K562 (cell line): ENCODE measurements around the gene CRADD. TPM values are rescaled to one million over a fixed set of nuclear protein-coding genes. Genes with fewer than 3 reads are reported as not detected.

Experiments
- ATF4 ChIP-seq: fragments of 450-650 bp; formaldehyde crosslinking; IDR thresholded peaks from 2 replicates; pipeline ENCODE4 v1.4.0; 2022; ENCODE audit warnings: mild to moderate bottlenecking, moderate library complexity
- CBX1 ChIP-seq: sonication (generic); IDR thresholded peaks from 2 replicates; pipeline ENCODE4 v1.6.1; 2016; ENCODE audit warnings: antibody characterized with exemption, low read depth, mild to moderate bottlenecking
- E2F3 ChIP-seq: fragments of 250-450 bp; sonication (Bioruptor Pico); IDR thresholded peaks from 2 replicates; pipeline ENCODE4 v1.4.0; 2020; ENCODE audit warnings: mild to moderate bottlenecking
- ELK1 ChIP-seq: sonication (generic); formaldehyde crosslinking; IDR thresholded peaks from 2 replicates; pipeline ENCODE4 v1.8.1; 2022; ENCODE audit warnings: missing genetic modification reagents
- FOSL1 ChIP-seq: fragments of 200-800 bp; sonication (Bioruptor generic); conservative IDR thresholded peaks from 2 replicates; pipeline ENCODE4 v1.6.1; 2016; ENCODE audit warnings: missing genetic modification characterization, missing compliant biosample characterization
- FOXK1 ChIP-seq: sonication (generic); formaldehyde crosslinking; IDR thresholded peaks from 2 replicates; pipeline ENCODE4 v1.8.0; 2022; ENCODE audit warnings: missing genetic modification reagents, mild to moderate bottlenecking, borderline replicate concordance
- HOXB6 ChIP-seq: fragments of 250-450 bp; sonication (Bioruptor Pico); IDR thresholded peaks from 2 replicates; pipeline ENCODE4 v1.5.1; 2022; ENCODE audit warnings: mild to moderate bottlenecking, borderline replicate concordance
- MEF2D ChIP-seq: conservative IDR thresholded peaks from 2 replicates; pipeline ENCODE4 v1.6.1; 2016; ENCODE audit warnings: low read depth, missing genetic modification characterization, missing compliant biosample characterization
- MLLT1 ChIP-seq, 2 experiments: fragments of 450-650 bp; IDR thresholded peaks; 2 replicates each; pipeline ENCODE4 v1.6.1; 2016
- NR2C1 ChIP-seq, 2 experiments: fragments of 450-650 bp; IDR thresholded peaks; 2 replicates each; pipeline ENCODE4 v1.6.1; 2017; ENCODE audit warnings: mild to moderate bottlenecking in 2 of 2, antibody characterized with exemption in 1 of 2, inconsistent platforms in 1 of 2, missing compliant biosample characterization in 1 of 2, missing genetic modification characterization in 1 of 2
- PHB ChIP-seq: fragments of 250-450 bp; sonication (Bioruptor Pico); IDR thresholded peaks from 2 replicates; pipeline ENCODE4 v1.5.0; 2021
- RAD21 ChIP-seq, 2 experiments: fragments of 250-450 bp in 1 of 2; fragments of 450-650 bp in 1 of 2; sonication (Bioruptor Pico) in 1 of 2; formaldehyde crosslinking in 1 of 2; IDR thresholded peaks in 1 of 2; conservative IDR thresholded peaks in 1 of 2; 2 replicates each; pipeline versions ENCODE4 v1.4.0 to v1.8.0; 2020 to 2022; ENCODE audit warnings: mild to moderate bottlenecking in 2 of 2, moderate library complexity in 1 of 2
- SIN3A ChIP-seq, 2 experiments: fragments of 150-350 bp in 1 of 2; IDR thresholded peaks; 2 replicates each; pipeline ENCODE4 v1.6.1; 2011 to 2016; ENCODE audit warnings: borderline replicate concordance in 2 of 2, low read depth in 2 of 2, low read length in 2 of 2, mild to moderate bottlenecking in 2 of 2, moderate library complexity in 2 of 2; ENCODE audit not compliant: control insufficient read depth in 1 of 2
- TAL1 ChIP-seq: fragments of 450-650 bp; IDR thresholded peaks from 2 replicates; pipeline ENCODE4 v1.6.1; 2016; ENCODE audit warnings: mild to moderate bottlenecking
- TCF7L2 ChIP-seq: fragments of 150-350 bp; IDR thresholded peaks from 2 replicates; pipeline ENCODE4 v1.6.1; 2016; ENCODE audit warnings: low read depth, mild to moderate bottlenecking, low read length, moderate library complexity
- TSC22D4 ChIP-seq: fragments of 450-650 bp; IDR thresholded peaks from 2 replicates; pipeline ENCODE4 v1.6.1; 2016; ENCODE audit warnings: missing genetic modification characterization, missing biosample characterization, control low read depth
- XRCC3 ChIP-seq: fragments of 450-650 bp; IDR thresholded peaks from 2 replicates; pipeline ENCODE4 v1.6.1; 2017; ENCODE audit warnings: mild to moderate bottlenecking, moderate library complexity
- ZC3H8 ChIP-seq: fragments of 450-650 bp; IDR thresholded peaks from 2 replicates; pipeline ENCODE4 v1.6.1; 2017
- ZNF212 ChIP-seq: fragments of 450-650 bp; formaldehyde crosslinking; IDR thresholded peaks from 2 replicates; pipeline ENCODE4 v1.4.0; 2020; ENCODE audit warnings: mild to moderate bottlenecking
- polyA plus RNA-seq, 8 experiments: library from polyadenylated mRNA; depleted of rRNA in 4 of 8; stranded (reverse) in 5 of 8; unstranded in 3 of 8; fragments of >200 nt; fragmentation: Nextera tagmentation in 2 of 8; fragmentation: Illumina TruSeq in 1 of 8; extraction: Ambion mirVana in 2 of 8; extraction: Trizol in 1 of 8; gene quantifications; 2 replicates each; pipeline versions ENCODE4 v1.2.1 to v1.2.3, GENCODE V29; 2011 to 2014; ENCODE audit warnings: inconsistent platforms in 1 of 8, missing spikeins in 1 of 8
- total RNA-seq, 7 experiments: library from RNA; depleted of rRNA in 6 of 7; stranded (reverse); fragments of >200 nt in 6 of 7; fragmentation: Illumina TruSeq in 2 of 7; extraction: Trizol in 2 of 7; gene quantifications; 2 replicates each; pipeline versions ENCODE4 v1.2.1 to v1.2.3, GENCODE V29; 2011 to 2021; ENCODE audit warnings: low replicate concordance in 1 of 7
- TF ChIP-seq, protein P1 (sequence below): fragments of 250-450 bp; sonication (Bioruptor Pico); IDR thresholded peaks from 2 replicates; pipeline ENCODE4 v1.4.0; 2020; ENCODE audit warnings: mild to moderate bottlenecking, moderate library complexity

The CRADD gene
- total and polyA plus RNA-seq, 9 of the 15 experiments (the other 6 are each of a cell fraction or from before 2014, with no cell fraction given) = 20.5 to 41.1 (median 25.9) TPM

DNA sequence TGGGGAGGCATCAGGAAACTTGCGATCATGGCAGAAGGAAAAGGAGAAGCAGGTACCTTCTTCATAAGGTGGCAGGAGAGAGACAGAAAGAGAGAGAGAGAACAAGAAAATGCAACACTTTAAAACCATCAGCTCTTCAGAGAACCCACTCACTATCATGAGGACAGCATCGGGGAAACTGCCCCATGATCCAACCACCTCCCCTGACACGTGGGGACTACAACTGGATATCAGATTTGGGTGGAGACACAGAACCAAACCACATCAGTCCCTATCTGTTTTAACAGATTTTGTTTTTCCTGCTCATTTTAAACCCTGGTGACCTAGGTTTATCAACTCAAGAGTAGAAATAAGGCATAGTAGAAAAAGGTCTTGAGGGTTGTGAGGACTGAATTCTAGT lies 261.1 kb downstream of the CRADD start (continued):
- TF ChIP-seq TSC22D4 (no peak), FOSL1 (tag) (peak; percentile 68), PHB (CRISPR knock-in tag) (no peak), SIN3A (IDR thresholded peaks at IDR 0.05; ENCODE audit: borderline replicate concordance in 2 of 2, control insufficient read depth in 1 of 2, low read depth in 2 of 2, low read length in 2 of 2) (no peak), ZC3H8 (no peak), CBX1 (no peak), TAL1 (peak; percentile 71), ZNF212 (no peak), ATF4 (CRISPR knock-in tag) (no peak), MEF2D (tag) (peak; percentile 14; the same call in 1 of the 2 replicates), TCF7L2 (no peak), NR2C1 (IDR thresholded peaks at IDR 0.05) (no peak), NR2C1 (tag; IDR thresholded peaks at IDR 0.05) (no peak), ELK1 (CRISPR knock-in tag) (no peak), E2F3 (CRISPR knock-in tag) (no peak), XRCC3 (no peak), FOXK1 (CRISPR knock-in tag) (no peak), RAD21 (CRISPR knock-in tag; conservative IDR thresholded peaks at IDR 0.05 in 1 of 2, IDR thresholded peaks at IDR 0.05 in 1 of 2) (no peak), HOXB6 (no peak), MLLT1 (IDR thresholded peaks at IDR 0.05) (no peak)
- TF ChIP-seq, protein P1, sequence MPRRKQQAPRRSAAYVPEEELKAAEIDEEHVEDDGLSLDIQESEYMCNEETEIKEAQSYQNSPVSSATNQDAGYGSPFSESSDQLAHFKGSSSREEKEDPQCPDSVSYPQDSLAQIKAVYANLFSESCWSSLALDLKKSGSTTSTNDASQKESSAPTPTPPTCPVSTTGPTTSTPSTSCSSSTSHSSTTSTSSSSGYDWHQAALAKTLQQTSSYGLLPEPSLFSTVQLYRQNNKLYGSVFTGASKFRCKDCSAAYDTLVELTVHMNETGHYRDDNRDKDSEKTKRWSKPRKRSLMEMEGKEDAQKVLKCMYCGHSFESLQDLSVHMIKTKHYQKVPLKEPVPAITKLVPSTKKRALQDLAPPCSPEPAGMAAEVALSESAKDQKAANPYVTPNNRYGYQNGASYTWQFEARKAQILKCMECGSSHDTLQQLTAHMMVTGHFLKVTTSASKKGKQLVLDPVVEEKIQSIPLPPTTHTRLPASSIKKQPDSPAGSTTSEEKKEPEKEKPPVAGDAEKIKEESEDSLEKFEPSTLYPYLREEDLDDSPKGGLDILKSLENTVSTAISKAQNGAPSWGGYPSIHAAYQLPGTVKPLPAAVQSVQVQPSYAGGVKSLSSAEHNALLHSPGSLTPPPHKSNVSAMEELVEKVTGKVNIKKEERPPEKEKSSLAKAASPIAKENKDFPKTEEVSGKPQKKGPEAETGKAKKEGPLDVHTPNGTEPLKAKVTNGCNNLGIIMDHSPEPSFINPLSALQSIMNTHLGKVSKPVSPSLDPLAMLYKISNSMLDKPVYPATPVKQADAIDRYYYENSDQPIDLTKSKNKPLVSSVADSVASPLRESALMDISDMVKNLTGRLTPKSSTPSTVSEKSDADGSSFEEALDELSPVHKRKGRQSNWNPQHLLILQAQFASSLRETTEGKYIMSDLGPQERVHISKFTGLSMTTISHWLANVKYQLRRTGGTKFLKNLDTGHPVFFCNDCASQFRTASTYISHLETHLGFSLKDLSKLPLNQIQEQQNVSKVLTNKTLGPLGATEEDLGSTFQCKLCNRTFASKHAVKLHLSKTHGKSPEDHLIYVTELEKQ (CRISPR knock-in tag) = no peak
